Omental fat pad (tissue), 4 donors: ENCODE results near the gene MYZAP. TPM values are rescaled to one million over a fixed set of nuclear protein-coding genes. Genes with fewer than 3 reads are reported as not detected.

Source experiments
- ATAC-seq: fragments of 150-250 bp; one replicate; pipeline ENCODE4 v1.9.1; 2016; ENCODE audit warnings: mild to moderate bottlenecking, moderate library complexity; ENCODE audit not compliant: low FRiP score
- DNase-seq: peaks from one replicate; pipeline ENCODE4 v3.0.0-alpha.2; 2019; ENCODE audit warnings: low spot score
- CTCF ChIP-seq, 3 donors: fragments of 450-650 bp; IDR thresholded peaks; one replicate each; pipeline ENCODE4 v1.5.1; 2016 to 2017; ENCODE audit warnings: antibody characterized with exemption in 3 of 3, mild to moderate bottlenecking in 3 of 3, moderate library complexity in 2 of 3
- total RNA-seq, 4 donors: library from RNA; depleted of rRNA; stranded (reverse); fragments of >200 nt; gene quantifications; one replicate each; pipeline ENCODE4 v1.1.0, GENCODE V29; 2016

The MYZAP gene
- total RNA-seq, 4 donors from 2014 or later, result 13.1 to 84.6 (median 20.2) TPM

- no peak for ATAC-seq
- no peak for TF ChIP-seq CTCF (IDR thresholded peaks at IDR 0.05)
- DNase-seq, result no peak
These were observed 13.8 kb downstream of the MYZAP start for GRCh38 chr15:57605491-57605890.

GRCh38 chr15:57606048-57606447 lies 14.3 kb downstream of the MYZAP start:
- no peak for ATAC-seq
- TF ChIP-seq CTCF (IDR thresholded peaks at IDR 0.05), result no peak
- DNase-seq, result no peak

- ATAC-seq (no peak), DNase-seq (no peak)
- no peak for TF ChIP-seq CTCF (IDR thresholded peaks at IDR 0.05)
These were observed 15.1 kb downstream of the MYZAP start for GRCh38 chr15:57606816-57607215.

- TF ChIP-seq CTCF (IDR thresholded peaks at IDR 0.05), result no peak
- ATAC-seq, result no peak
- no peak for DNase-seq
These were observed 15.9 kb downstream of the MYZAP start for GRCh38 chr15:57607570-57608000.

- peak; percentile 51 for ATAC-seq
These were observed 18.3 kb downstream of the MYZAP start for GRCh38 chr15:57609805-57610529.

GRCh38 chr15:57611123-57611522 lies 19.4 kb downstream of the MYZAP start:
- ATAC-seq (no peak), DNase-seq (no peak)
- TF ChIP-seq CTCF (IDR thresholded peaks at IDR 0.05), result no peak

More at GRCh38 chr15:57609805-57610529, 18.3 kb downstream of the MYZAP start:
- no peak for TF ChIP-seq CTCF (IDR thresholded peaks at IDR 0.05)
- DNase-seq, result no peak

- no peak for TF ChIP-seq CTCF (IDR thresholded peaks at IDR 0.05)
- no peak for DNase-seq
- peak; percentile 82 for ATAC-seq
These were observed 20.2 kb downstream of the MYZAP start for GRCh38 chr15:57611938-57612337.
